Prostate gland (tissue), 2 donors: Measurements from ENCODE around the gene SGCA.

Experiments used
- POLR2A ChIP-seq: fragments of 450-650 bp; IDR thresholded peaks from one replicate; pipeline ENCODE4 v1.6.1; 2016; ENCODE audit warnings: antibody characterized with exemption, mild to moderate bottlenecking
- TF ChIP-seq, protein P1 (sequence below), 4 experiments: fragments of 200-600 bp in 2 of 4; fragments of 450-650 bp in 2 of 4; sonication (generic) in 2 of 4; IDR thresholded peaks; 1 replicate in 3 of 4; 2 replicates in 1 of 4; pipeline ENCODE4 v1.5.1; 2016 to 2019; ENCODE audit warnings: antibody characterized with exemption in 4 of 4, mild to moderate bottlenecking in 2 of 4, moderate library complexity in 2 of 4

DNA sequence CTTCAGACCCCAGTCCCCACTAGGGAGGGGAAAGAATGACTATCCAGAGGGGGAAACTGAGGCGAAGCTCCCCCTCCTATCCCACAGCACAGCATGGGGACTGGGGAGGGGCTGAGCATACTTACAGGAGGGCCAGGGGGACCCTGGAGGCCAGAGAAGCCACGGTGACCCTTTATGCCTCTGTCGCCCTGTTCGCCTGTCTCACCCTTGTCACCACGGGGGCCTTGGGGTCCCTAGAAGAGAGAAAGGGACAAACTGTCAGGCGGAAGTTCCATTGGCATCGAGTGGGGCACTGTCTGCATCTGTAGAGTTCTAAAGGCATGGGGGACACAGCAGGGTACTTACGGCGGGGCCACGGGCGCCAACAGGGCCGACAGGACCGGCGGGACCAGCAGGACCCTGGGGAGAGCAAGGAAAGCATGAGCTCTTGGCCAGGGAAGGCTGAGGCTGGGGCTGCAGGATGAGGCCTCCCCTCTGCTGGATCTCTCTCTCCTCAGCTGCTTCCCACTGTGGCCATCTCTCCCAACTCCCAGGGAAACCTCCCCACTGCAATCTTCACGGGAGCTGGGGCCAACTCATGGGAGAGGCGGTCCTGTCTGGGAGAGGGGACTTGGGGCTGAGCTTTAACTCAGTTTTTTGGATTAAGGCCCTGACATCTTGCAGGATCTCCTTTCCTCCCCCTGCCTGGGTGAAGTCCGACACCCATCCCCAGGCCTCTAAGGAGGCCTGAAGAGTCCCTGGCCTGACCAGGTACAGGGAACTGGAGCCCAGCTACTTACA is 22.1 kb downstream of the SGCA start:
- TF ChIP-seq, protein P1, sequence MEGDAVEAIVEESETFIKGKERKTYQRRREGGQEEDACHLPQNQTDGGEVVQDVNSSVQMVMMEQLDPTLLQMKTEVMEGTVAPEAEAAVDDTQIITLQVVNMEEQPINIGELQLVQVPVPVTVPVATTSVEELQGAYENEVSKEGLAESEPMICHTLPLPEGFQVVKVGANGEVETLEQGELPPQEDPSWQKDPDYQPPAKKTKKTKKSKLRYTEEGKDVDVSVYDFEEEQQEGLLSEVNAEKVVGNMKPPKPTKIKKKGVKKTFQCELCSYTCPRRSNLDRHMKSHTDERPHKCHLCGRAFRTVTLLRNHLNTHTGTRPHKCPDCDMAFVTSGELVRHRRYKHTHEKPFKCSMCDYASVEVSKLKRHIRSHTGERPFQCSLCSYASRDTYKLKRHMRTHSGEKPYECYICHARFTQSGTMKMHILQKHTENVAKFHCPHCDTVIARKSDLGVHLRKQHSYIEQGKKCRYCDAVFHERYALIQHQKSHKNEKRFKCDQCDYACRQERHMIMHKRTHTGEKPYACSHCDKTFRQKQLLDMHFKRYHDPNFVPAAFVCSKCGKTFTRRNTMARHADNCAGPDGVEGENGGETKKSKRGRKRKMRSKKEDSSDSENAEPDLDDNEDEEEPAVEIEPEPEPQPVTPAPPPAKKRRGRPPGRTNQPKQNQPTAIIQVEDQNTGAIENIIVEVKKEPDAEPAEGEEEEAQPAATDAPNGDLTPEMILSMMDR (IDR thresholded peaks at IDR 0.05): no peak
- TF ChIP-seq POLR2A: no peak
